Neural cell (in vitro differentiated cells): Measurements from ENCODE around the gene HOXB5. TPM values are rescaled to one million over a fixed set of nuclear protein-coding genes. Genes with fewer than 3 reads are reported as not detected.

ENCODE experiments used
- H2AFZ ChIP-seq: fragments of 200-600, 300-800 bp; sonication (generic), shearing (Covaris generic); 2 replicates; pipeline ENCODE4 v1.6.0; 2014; ENCODE audit warnings: low read depth, mild to moderate bottlenecking, antibody characterized with exemption, low read length, moderate library complexity
- H3F3A ChIP-seq: fragments of 200-600 bp; shearing (Covaris generic); 2 replicates; pipeline ENCODE4 v1.6.1; 2016; ENCODE audit warnings: mild to moderate bottlenecking, moderate library complexity, mixed read lengths, antibody characterized with exemption, low read length; ENCODE audit not compliant: insufficient read depth, poor library complexity, severe bottlenecking
- H3K27ac ChIP-seq: fragments of 200-600, 300-800 bp; sonication (generic), shearing (Covaris generic); 2 replicates; pipeline ENCODE4 v1.5.1; 2014; ENCODE audit warnings: mild to moderate bottlenecking, low read length, moderate library complexity
- H3K27me3 ChIP-seq: fragments of 300-800, 200-600 bp; sonication (generic), shearing (Covaris generic); 2 replicates; pipeline ENCODE4 v1.6.0; 2014; ENCODE audit warnings: mild to moderate bottlenecking, low read depth, low read length, moderate library complexity; ENCODE audit not compliant: insufficient read depth
- H3K36me3 ChIP-seq: fragments of 300-800, 200-600 bp; sonication (generic), shearing (Covaris generic); 2 replicates; pipeline ENCODE4 v1.5.1; 2014; ENCODE audit warnings: mild to moderate bottlenecking, antibody characterized with exemption, low read length, moderate library complexity; ENCODE audit not compliant: insufficient read depth
- H3K4me2 ChIP-seq: fragments of 300-800, 200-600 bp; sonication (generic), shearing (Covaris generic); 2 replicates; pipeline ENCODE4 v1.6.0; 2014; ENCODE audit warnings: mild to moderate bottlenecking, low read length
- H3K4me3 ChIP-seq: fragments of 300-800, 200-600 bp; sonication (generic), shearing (Covaris generic); 2 replicates; pipeline ENCODE4 v1.5.1; 2014; ENCODE audit warnings: mild to moderate bottlenecking, low read length, moderate library complexity
- H3K79me2 ChIP-seq: fragments of 200-600 bp; shearing (Covaris generic); replicated peaks from 2 replicates; pipeline ENCODE4 v1.6.0; 2014; ENCODE audit warnings: mild to moderate bottlenecking, low read length, moderate library complexity; ENCODE audit not compliant: insufficient read depth
- H3K9ac ChIP-seq: fragments of 300-800, 200-600 bp; sonication (generic), shearing (Covaris generic); 2 replicates; pipeline ENCODE4 v1.6.1; 2016; ENCODE audit warnings: mild to moderate bottlenecking, low read length, mixed read lengths
- H3K9me2 ChIP-seq: fragments of 200-600 bp; shearing (Covaris generic); 2 replicates; pipeline ENCODE4 v1.6.1; 2016; ENCODE audit warnings: mild to moderate bottlenecking, low read length, mixed read lengths; ENCODE audit not compliant: insufficient read depth
- H3K9me3 ChIP-seq: fragments of 200-600, 300-800 bp; sonication (generic), shearing (Covaris generic); 2 replicates; pipeline ENCODE4 v1.6.1; 2016; ENCODE audit warnings: mild to moderate bottlenecking, mixed run types, low read length, moderate library complexity, mixed read lengths
- H4K20me1 ChIP-seq: fragments of 200-600 bp; shearing (Covaris generic); 2 replicates; pipeline ENCODE4 v1.6.1; 2016; ENCODE audit warnings: mild to moderate bottlenecking, mixed run types; ENCODE audit not compliant: insufficient read depth
- CTCF ChIP-seq: fragments of 450-650 bp; IDR thresholded peaks from 2 replicates; pipeline ENCODE4 v1.5.1; 2014; ENCODE audit warnings: antibody characterized with exemption, mild to moderate bottlenecking, moderate library complexity; ENCODE audit not compliant: poor library complexity, severe bottlenecking
- EP300 ChIP-seq: fragments of 450-650 bp; conservative IDR thresholded peaks from 2 replicates; pipeline ENCODE4 v1.6.1; 2014; ENCODE audit warnings: antibody characterized with exemption, mild to moderate bottlenecking, moderate library complexity; ENCODE audit not compliant: poor library complexity, severe bottlenecking
- EZH2 ChIP-seq: fragments of 200-600, 300-800 bp; shearing (Covaris generic), sonication (generic); IDR thresholded peaks from 2 replicates; pipeline ENCODE4 v1.6.1; 2014; ENCODE audit warnings: antibody characterized with exemption, low read length, borderline replicate concordance, mild to moderate bottlenecking; ENCODE audit not compliant: insufficient read depth, poor library complexity, severe bottlenecking
- MXI1 ChIP-seq: fragments of 450-650 bp; conservative IDR thresholded peaks from 2 replicates; pipeline ENCODE4 v1.6.1; 2014; ENCODE audit warnings: antibody characterized with exemption, mild to moderate bottlenecking; ENCODE audit not compliant: poor library complexity, severe bottlenecking
- POLR2AphosphoS5 ChIP-seq: IDR thresholded peaks from 2 replicates; pipeline ENCODE4 v1.6.1; 2012
- RAD21 ChIP-seq: fragments of 450-650 bp; conservative IDR thresholded peaks from 2 replicates; pipeline ENCODE4 v1.6.1; 2014; ENCODE audit warnings: antibody characterized with exemption, mild to moderate bottlenecking, moderate library complexity
- SMC3 ChIP-seq: fragments of 450-650 bp; conservative IDR thresholded peaks from 2 replicates; pipeline ENCODE4 v1.6.1; 2014; ENCODE audit warnings: antibody characterized with exemption, mild to moderate bottlenecking, moderate library complexity; ENCODE audit not compliant: poor library complexity
- TAF1 ChIP-seq: IDR thresholded peaks from 2 replicates; pipeline ENCODE4 v1.6.1; 2012; ENCODE audit warnings: low read depth
- polyA plus RNA-seq: library from polyadenylated mRNA; depleted of rRNA; stranded (reverse); fragments of >200 nt; gene quantifications from 2 replicates; pipeline ENCODE4 v1.2.3, GENCODE V29; 2014
- TF ChIP-seq, protein P1 (sequence below): IDR thresholded peaks from 2 replicates; pipeline ENCODE4 v1.6.1; 2012; ENCODE audit warnings: borderline replicate concordance

The HOXB5 gene
- polyA plus RNA-seq, 1 donor from 2014 or later: not detected

- H4K20me1 ChIP-seq: no peaks in the 10 kb centered on the region
- H3K27me3 ChIP-seq: peaks cover 99% of the 10 kb centered on the region
- no peaks in the 10 kb centered on the region for H3F3A ChIP-seq
- H3K36me3 ChIP-seq: no peaks in the 10 kb centered on the region
- H2AFZ ChIP-seq: no peak overlapping the region
- H3K4me3 ChIP-seq: no peak overlapping the region
- H3K9ac ChIP-seq: no peak overlapping the region
- no peaks in the 10 kb centered on the region for H3K9me2 ChIP-seq
- H3K79me2 ChIP-seq: no peaks in the 10 kb centered on the region
- no peak overlapping the region for H3K4me2 ChIP-seq
- TF ChIP-seq MXI1 (no peak), POLR2AphosphoS5 (no peak), CTCF (no peak), TAF1 (no peak), RAD21 (no peak), EP300 (no peak), SMC3 (no peak)
- TF ChIP-seq, protein P1, sequence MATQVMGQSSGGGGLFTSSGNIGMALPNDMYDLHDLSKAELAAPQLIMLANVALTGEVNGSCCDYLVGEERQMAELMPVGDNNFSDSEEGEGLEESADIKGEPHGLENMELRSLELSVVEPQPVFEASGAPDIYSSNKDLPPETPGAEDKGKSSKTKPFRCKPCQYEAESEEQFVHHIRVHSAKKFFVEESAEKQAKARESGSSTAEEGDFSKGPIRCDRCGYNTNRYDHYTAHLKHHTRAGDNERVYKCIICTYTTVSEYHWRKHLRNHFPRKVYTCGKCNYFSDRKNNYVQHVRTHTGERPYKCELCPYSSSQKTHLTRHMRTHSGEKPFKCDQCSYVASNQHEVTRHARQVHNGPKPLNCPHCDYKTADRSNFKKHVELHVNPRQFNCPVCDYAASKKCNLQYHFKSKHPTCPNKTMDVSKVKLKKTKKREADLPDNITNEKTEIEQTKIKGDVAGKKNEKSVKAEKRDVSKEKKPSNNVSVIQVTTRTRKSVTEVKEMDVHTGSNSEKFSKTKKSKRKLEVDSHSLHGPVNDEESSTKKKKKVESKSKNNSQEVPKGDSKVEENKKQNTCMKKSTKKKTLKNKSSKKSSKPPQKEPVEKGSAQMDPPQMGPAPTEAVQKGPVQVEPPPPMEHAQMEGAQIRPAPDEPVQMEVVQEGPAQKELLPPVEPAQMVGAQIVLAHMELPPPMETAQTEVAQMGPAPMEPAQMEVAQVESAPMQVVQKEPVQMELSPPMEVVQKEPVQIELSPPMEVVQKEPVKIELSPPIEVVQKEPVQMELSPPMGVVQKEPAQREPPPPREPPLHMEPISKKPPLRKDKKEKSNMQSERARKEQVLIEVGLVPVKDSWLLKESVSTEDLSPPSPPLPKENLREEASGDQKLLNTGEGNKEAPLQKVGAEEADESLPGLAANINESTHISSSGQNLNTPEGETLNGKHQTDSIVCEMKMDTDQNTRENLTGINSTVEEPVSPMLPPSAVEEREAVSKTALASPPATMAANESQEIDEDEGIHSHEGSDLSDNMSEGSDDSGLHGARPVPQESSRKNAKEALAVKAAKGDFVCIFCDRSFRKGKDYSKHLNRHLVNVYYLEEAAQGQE: no peak
- H3K27ac ChIP-seq: no peak overlapping the region
- H3K9me3 ChIP-seq: peaks cover 31% of the 10 kb centered on the region
Observed at GRCh38 chr17:48603959-48604769, 10.6 kb upstream of the HOXB5 start.

- Histone ChIP-seq H3K9ac (no peak overlapping the region), H3K9me3 (peaks cover 27% of the 10 kb centered on the region), H3K27ac (no peak overlapping the region), H3K4me3 (no peak overlapping the region), H3F3A (no peaks in the 10 kb centered on the region), H2AFZ (no peak overlapping the region), H3K36me3 (no peaks in the 10 kb centered on the region), H3K4me2 (no peak overlapping the region), H3K9me2 (no peaks in the 10 kb centered on the region), H3K27me3 (peaks cover 100% of the 10 kb centered on the region), H4K20me1 (no peaks in the 10 kb centered on the region), H3K79me2 (no peaks in the 10 kb centered on the region)
- TF ChIP-seq, protein P1: no peak
- no peak for TF ChIP-seq RAD21
- TF ChIP-seq SMC3: no peak
- TF ChIP-seq EP300: no peak
- no peak for TF ChIP-seq EZH2
- TF ChIP-seq POLR2AphosphoS5: no peak
- TF ChIP-seq CTCF: no peak
- TF ChIP-seq MXI1: no peak
- no peak for TF ChIP-seq TAF1
Observed at GRCh38 chr17:48601539-48602425, 8.2 kb upstream of the HOXB5 start.
